HepG2 (cell line): Measurements from ENCODE around the gene FSCN2. TPM values are rescaled to one million over a fixed set of nuclear protein-coding genes. Genes with fewer than 3 reads are reported as not detected.

ENCODE experiments used
- AFF4 ChIP-seq: sonication (generic); formaldehyde crosslinking; IDR thresholded peaks from 2 replicates; pipeline ENCODE4 v1.4.0; 2020; ENCODE audit warnings: missing genetic modification reagents
- GTF2F1 ChIP-seq: fragments of 150-350 bp; IDR thresholded peaks from 2 replicates; pipeline ENCODE4 v1.6.1; 2014; ENCODE audit warnings: low read length
- IRF1 ChIP-seq: sonication (generic); formaldehyde crosslinking; IDR thresholded peaks from 2 replicates; pipeline ENCODE4 v1.4.0; 2020; ENCODE audit warnings: low read depth, mild to moderate bottlenecking, missing genetic modification reagents
- MLX ChIP-seq: IDR thresholded peaks from 2 replicates; pipeline ENCODE4 v1.6.1; 2016
- PHF5A ChIP-seq: IDR thresholded peaks from one replicate; pipeline ENCODE4 v1.6.1; 2018; ENCODE audit warnings: low read depth, missing genetic modification reagents; ENCODE audit not compliant: unreplicated experiment
- ZMYM2 ChIP-seq: sonication (generic); formaldehyde crosslinking; IDR thresholded peaks from 2 replicates; pipeline ENCODE4 v1.8.0; 2022; ENCODE audit warnings: mild to moderate bottlenecking, missing genetic modification reagents
- ZNF678 ChIP-seq: sonication (generic); formaldehyde crosslinking; IDR thresholded peaks from 2 replicates; pipeline ENCODE4 v1.4.0; 2020; ENCODE audit warnings: mild to moderate bottlenecking, missing genetic modification reagents
- ZNF83 ChIP-seq: sonication (generic); formaldehyde crosslinking; IDR thresholded peaks from 2 replicates; pipeline ENCODE4 v1.4.0; 2020; ENCODE audit warnings: missing genetic modification reagents, mild to moderate bottlenecking, borderline replicate concordance
- polyA plus RNA-seq, 8 experiments: library from polyadenylated mRNA; depleted of rRNA in 3 of 8; stranded (reverse) in 7 of 8; unstranded in 1 of 8; fragments of >200 nt; fragmentation: Illumina TruSeq in 4 of 8; extraction: Trizol in 4 of 8; gene quantifications; 2 replicates each; pipeline versions ENCODE4 v1.2.1 to v1.2.3, GENCODE V29; 2011 to 2016; ENCODE audit warnings: low read depth in 4 of 8, missing spikeins in 1 of 8, mixed read lengths in 1 of 8; ENCODE audit not compliant: insufficient read depth in 1 of 8
- total RNA-seq, 5 experiments: library from RNA; depleted of rRNA; stranded (reverse); fragments of >200 nt; fragmentation: Illumina TruSeq; extraction: Trizol; gene quantifications; 2 replicates each; pipeline ENCODE4 v1.2.3, GENCODE V29; 2016; ENCODE audit warnings: low read depth in 1 of 5
- TF ChIP-seq, protein P1 (sequence below), 2 experiments: IDR thresholded peaks; 2 replicates each; pipeline ENCODE4 v1.6.1; 2011 to 2012; ENCODE audit warnings: low read length in 2 of 2, borderline replicate concordance in 1 of 2, low read depth in 1 of 2, mild to moderate bottlenecking in 1 of 2, moderate library complexity in 1 of 2
- TF ChIP-seq, protein P2 (sequence below): fragments of 450-650 bp; IDR thresholded peaks from 2 replicates; pipeline ENCODE4 v1.6.1; 2017; ENCODE audit warnings: mild to moderate bottlenecking
- TF ChIP-seq, protein P3 (sequence below): sonication (generic); formaldehyde crosslinking; conservative IDR thresholded peaks from 2 replicates; pipeline ENCODE4 v1.8.0; 2022; ENCODE audit warnings: low read depth, missing genetic modification reagents
- TF ChIP-seq, protein P4 (sequence below): sonication (generic); formaldehyde crosslinking; conservative IDR thresholded peaks from 2 replicates; pipeline ENCODE4 v1.4.0; 2020; ENCODE audit warnings: missing genetic modification reagents
- TF ChIP-seq, protein P5 (sequence below): IDR thresholded peaks from 2 replicates; pipeline ENCODE4 v1.6.1; 2016; ENCODE audit warnings: low read depth, borderline replicate concordance

FSCN2 gene
- total and polyA plus RNA-seq, 2 of the 13 experiments (the other 11 are each of a cell fraction or from before 2014, with no cell fraction given) = 0.09 TPM; not detected in 1

DNA sequence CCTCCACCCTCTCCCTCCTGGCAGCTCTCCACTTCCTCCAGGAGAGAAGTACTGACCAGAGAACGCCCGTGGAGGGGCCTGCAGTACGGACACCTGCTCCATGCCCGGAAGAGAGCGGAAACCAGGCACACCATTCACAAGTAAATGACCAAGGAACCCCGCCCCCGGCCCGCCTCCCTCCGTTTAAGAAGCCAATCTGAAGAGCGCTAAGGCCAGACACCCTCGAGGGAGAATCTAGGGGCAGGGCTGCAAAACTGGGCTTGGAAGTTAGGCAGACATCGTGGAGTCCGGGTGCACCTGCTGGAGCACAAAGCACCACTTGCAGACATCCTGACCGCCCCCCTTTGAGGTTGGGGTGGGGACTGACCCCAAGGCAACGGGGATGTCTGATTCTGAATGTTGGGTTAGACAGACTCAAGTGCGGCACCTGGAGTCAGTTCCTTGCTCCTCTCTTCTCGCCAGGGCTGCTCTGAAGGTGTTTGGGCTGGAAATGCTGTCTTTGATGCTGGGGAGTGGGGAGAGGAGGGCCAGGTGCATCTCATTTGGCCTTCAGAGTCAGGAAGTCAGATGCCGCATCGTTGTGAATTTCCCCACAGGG is 24.9 kb downstream of the FSCN2 start (continued):
- TF ChIP-seq, protein P1, sequence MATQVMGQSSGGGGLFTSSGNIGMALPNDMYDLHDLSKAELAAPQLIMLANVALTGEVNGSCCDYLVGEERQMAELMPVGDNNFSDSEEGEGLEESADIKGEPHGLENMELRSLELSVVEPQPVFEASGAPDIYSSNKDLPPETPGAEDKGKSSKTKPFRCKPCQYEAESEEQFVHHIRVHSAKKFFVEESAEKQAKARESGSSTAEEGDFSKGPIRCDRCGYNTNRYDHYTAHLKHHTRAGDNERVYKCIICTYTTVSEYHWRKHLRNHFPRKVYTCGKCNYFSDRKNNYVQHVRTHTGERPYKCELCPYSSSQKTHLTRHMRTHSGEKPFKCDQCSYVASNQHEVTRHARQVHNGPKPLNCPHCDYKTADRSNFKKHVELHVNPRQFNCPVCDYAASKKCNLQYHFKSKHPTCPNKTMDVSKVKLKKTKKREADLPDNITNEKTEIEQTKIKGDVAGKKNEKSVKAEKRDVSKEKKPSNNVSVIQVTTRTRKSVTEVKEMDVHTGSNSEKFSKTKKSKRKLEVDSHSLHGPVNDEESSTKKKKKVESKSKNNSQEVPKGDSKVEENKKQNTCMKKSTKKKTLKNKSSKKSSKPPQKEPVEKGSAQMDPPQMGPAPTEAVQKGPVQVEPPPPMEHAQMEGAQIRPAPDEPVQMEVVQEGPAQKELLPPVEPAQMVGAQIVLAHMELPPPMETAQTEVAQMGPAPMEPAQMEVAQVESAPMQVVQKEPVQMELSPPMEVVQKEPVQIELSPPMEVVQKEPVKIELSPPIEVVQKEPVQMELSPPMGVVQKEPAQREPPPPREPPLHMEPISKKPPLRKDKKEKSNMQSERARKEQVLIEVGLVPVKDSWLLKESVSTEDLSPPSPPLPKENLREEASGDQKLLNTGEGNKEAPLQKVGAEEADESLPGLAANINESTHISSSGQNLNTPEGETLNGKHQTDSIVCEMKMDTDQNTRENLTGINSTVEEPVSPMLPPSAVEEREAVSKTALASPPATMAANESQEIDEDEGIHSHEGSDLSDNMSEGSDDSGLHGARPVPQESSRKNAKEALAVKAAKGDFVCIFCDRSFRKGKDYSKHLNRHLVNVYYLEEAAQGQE (IDR thresholded peaks at IDR 0.05; ENCODE audit: borderline replicate concordance in 1 of 2, low read depth in 1 of 2, low read length in 2 of 2) = no peak
- TF ChIP-seq ZNF83 = no peak
- TF ChIP-seq, protein P2, sequence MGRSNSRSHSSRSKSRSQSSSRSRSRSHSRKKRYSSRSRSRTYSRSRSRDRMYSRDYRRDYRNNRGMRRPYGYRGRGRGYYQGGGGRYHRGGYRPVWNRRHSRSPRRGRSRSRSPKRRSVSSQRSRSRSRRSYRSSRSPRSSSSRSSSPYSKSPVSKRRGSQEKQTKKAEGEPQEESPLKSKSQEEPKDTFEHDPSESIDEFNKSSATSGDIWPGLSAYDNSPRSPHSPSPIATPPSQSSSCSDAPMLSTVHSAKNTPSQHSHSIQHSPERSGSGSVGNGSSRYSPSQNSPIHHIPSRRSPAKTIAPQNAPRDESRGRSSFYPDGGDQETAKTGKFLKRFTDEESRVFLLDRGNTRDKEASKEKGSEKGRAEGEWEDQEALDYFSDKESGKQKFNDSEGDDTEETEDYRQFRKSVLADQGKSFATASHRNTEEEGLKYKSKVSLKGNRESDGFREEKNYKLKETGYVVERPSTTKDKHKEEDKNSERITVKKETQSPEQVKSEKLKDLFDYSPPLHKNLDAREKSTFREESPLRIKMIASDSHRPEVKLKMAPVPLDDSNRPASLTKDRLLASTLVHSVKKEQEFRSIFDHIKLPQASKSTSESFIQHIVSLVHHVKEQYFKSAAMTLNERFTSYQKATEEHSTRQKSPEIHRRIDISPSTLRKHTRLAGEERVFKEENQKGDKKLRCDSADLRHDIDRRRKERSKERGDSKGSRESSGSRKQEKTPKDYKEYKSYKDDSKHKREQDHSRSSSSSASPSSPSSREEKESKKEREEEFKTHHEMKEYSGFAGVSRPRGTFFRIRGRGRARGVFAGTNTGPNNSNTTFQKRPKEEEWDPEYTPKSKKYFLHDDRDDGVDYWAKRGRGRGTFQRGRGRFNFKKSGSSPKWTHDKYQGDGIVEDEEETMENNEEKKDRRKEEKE = no peak
- TF ChIP-seq, protein P3, sequence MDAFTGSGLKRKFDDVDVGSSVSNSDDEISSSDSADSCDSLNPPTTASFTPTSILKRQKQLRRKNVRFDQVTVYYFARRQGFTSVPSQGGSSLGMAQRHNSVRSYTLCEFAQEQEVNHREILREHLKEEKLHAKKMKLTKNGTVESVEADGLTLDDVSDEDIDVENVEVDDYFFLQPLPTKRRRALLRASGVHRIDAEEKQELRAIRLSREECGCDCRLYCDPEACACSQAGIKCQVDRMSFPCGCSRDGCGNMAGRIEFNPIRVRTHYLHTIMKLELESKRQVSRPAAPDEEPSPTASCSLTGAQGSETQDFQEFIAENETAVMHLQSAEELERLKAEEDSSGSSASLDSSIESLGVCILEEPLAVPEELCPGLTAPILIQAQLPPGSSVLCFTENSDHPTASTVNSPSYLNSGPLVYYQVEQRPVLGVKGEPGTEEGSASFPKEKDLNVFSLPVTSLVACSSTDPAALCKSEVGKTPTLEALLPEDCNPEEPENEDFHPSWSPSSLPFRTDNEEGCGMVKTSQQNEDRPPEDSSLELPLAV (CRISPR knock-in tag) = no peak
- TF ChIP-seq, protein P4, sequence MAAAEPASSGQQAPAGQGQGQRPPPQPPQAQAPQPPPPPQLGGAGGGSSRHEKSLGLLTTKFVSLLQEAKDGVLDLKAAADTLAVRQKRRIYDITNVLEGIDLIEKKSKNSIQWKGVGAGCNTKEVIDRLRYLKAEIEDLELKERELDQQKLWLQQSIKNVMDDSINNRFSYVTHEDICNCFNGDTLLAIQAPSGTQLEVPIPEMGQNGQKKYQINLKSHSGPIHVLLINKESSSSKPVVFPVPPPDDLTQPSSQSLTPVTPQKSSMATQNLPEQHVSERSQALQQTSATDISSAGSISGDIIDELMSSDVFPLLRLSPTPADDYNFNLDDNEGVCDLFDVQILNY (CRISPR knock-in tag) = no peak
- TF ChIP-seq AFF4 = no peak
- TF ChIP-seq PHF5A = no peak
- TF ChIP-seq GTF2F1 = no peak
- no peak for TF ChIP-seq ZMYM2 (CRISPR knock-in tag)
- TF ChIP-seq IRF1 (CRISPR knock-in tag) = no peak
- TF ChIP-seq MLX (CRISPR knock-in tag) = no peak
- TF ChIP-seq ZNF678 (CRISPR knock-in tag) = no peak
- TF ChIP-seq, protein P5, sequence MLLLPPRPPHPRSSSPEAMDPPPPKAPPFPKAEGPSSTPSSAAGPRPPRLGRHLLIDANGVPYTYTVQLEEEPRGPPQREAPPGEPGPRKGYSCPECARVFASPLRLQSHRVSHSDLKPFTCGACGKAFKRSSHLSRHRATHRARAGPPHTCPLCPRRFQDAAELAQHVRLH (CRISPR knock-in tag) = no peak
